ENCODE data around the gene SIRT4. TPM values are rescaled to one million over a fixed set of nuclear protein-coding genes. Genes with fewer than 3 reads are reported as not detected.

The SIRT4 gene
- total RNA-seq, 4 donors from 2014 or later: 1.8 to 4.4 (median 3.6) TPM

DNA sequence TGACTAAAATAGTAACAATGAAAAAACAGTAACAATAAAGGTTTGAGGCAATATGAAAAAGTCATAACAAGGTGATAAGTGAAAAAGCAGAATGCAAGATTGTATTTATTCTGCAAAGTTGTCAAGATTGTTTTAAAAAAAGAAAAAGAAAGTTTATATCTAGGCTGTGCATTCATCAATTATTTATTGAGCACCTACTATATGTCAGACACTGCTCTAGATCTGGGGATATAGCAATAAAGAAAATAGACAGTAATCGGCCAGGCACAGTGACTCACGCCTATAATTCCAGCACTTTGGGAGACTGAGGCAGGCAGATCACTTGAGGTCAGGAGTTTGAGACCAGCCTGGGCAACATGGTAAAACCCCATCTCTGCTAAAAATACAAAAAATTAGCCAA is 21.7 kb downstream of the SIRT4 start:
- H3K4me1 ChIP-seq: peaks cover 10% of the 10 kb centered on the region
- no peak for DNase-seq (ENCODE audit: low spot score in 2 of 2)
- no peaks in the 10 kb centered on the region for H3K36me3 ChIP-seq
- H3K27ac ChIP-seq: no peak overlapping the region
- TF ChIP-seq POLR2A (IDR thresholded peaks at IDR 0.05) (no peak), EP300 (IDR thresholded peaks at IDR 0.05) (no peak), CTCF (IDR thresholded peaks at IDR 0.05) (no peak), POLR2AphosphoS5 (IDR thresholded peaks at IDR 0.05) (no peak)
- no peaks in the 10 kb centered on the region for H3K9me3 ChIP-seq
- no peaks in the 10 kb centered on the region for H3K27me3 ChIP-seq
- 88% methylated on average over 2 of the region's 2 CpGs for WGBS
- H3K4me3 ChIP-seq: no peak overlapping the region

GRCh38 chr12:120324841-120325417 is 22.8 kb downstream of the SIRT4 start:
- Histone ChIP-seq H3K27me3 (no peaks in the 10 kb centered on the region), H3K4me1 (peaks cover 10% of the 10 kb centered on the region), H3K27ac (no peak overlapping the region), H3K4me3 (no peak overlapping the region), H3K9me3 (no peaks in the 10 kb centered on the region), H3K36me3 (no peaks in the 10 kb centered on the region)
- no peak for TF ChIP-seq CTCF (IDR thresholded peaks at IDR 0.05)
- TF ChIP-seq EP300 (IDR thresholded peaks at IDR 0.05): no peak
- TF ChIP-seq POLR2A (IDR thresholded peaks at IDR 0.05): no peak
- no peak for TF ChIP-seq POLR2AphosphoS5 (IDR thresholded peaks at IDR 0.05)
- WGBS: 69% methylated on average over 9 of the region's 9 CpGs
- DNase-seq (ENCODE audit: low spot score in 2 of 2): no peak

DNA sequence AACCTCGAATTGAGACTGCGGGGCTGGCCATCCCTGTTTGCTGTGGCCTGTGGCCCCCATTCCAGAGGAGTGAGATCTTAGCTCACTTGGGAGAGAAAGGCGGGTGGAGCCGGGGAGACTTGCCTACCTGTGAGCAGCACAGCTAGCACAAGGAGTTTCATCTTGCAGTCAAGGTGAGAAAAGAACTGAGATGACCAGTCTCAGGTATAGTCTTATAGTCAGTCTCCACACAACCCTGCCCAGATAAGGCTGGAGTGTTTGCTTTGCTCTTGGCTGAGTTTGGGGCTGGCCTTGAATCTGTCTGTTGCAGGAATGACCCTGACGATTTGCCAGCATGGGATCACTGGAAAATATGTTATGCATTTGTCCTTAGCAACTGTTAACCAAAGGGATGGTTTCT is 25.5 kb downstream of the SIRT4 start, which contains the start of gene PLA2G1B:
Gene PLA2G1B (minus strand): TSS at position 187 of the 400 bp plus-strand sequence. CDS start 26 bp downstream, at position 161.
- no peaks in the 10 kb centered on the region for H3K9me3 ChIP-seq
- H3K27ac ChIP-seq: no peak within 1 kb of the TSS
- TF ChIP-seq POLR2A (IDR thresholded peaks at IDR 0.05) (no peak), EP300 (IDR thresholded peaks at IDR 0.05) (no peak), POLR2AphosphoS5 (IDR thresholded peaks at IDR 0.05) (no peak), CTCF (IDR thresholded peaks at IDR 0.05) (no peak)
- H3K36me3 ChIP-seq: no peaks in the 10 kb centered on the region
- 41% methylated on average over 5 of the region's 5 CpGs for WGBS
- peaks cover 10% of the 10 kb centered on the region for H3K4me1 ChIP-seq
- no peak for DNase-seq (ENCODE audit: low spot score in 2 of 2)
- H3K4me3 ChIP-seq: no peak within 1 kb of the TSS
- H3K27me3 ChIP-seq: no peaks in the 10 kb centered on the region

DNA sequence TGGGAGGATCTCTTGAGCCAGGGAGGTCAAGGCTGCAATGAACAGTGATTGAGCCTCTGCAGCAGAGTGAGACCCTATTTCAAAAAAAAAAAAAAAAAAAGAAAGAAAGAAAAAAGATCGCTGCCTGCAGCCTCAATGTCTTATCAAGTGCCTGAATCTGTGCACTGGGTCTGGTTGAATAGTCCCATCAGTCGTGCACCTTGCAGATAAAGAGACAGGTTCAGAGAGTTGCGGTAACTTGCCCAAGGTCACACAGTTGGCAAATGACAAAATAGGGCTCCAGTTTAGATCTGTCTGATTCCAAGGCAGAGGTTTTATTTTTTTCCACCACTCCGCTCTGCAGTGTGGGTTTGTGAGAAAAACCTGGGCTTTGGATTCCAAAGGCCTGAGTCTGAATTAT is 26.1 kb downstream of the SIRT4 start:
- peaks cover 10% of the 10 kb centered on the region for H3K4me1 ChIP-seq
- H3K36me3 ChIP-seq: no peaks in the 10 kb centered on the region
- WGBS: 83% methylated on average over 4 of the region's 4 CpGs
- no peak overlapping the region for H3K27ac ChIP-seq
- no peak for TF ChIP-seq EP300 (IDR thresholded peaks at IDR 0.05)
- TF ChIP-seq POLR2A (IDR thresholded peaks at IDR 0.05): no peak
- no peak for TF ChIP-seq CTCF (IDR thresholded peaks at IDR 0.05)
- TF ChIP-seq POLR2AphosphoS5 (IDR thresholded peaks at IDR 0.05): no peak
- no peak for DNase-seq (ENCODE audit: low spot score in 2 of 2)
- H3K9me3 ChIP-seq: no peaks in the 10 kb centered on the region
- no peaks in the 10 kb centered on the region for H3K27me3 ChIP-seq
- no peak overlapping the region for H3K4me3 ChIP-seq

GRCh38 chr12:120331390-120331789 is 29.3 kb downstream of the SIRT4 start:
- H3K36me3 ChIP-seq: no peaks in the 10 kb centered on the region
- no peaks in the 10 kb centered on the region for H3K27me3 ChIP-seq
- 45% methylated on average over 3 of the region's 3 CpGs for WGBS
- DNase-seq (ENCODE audit: low spot score in 2 of 2): no peak
- H3K4me3 ChIP-seq: no peak overlapping the region
- no peaks in the 10 kb centered on the region for H3K4me1 ChIP-seq
- H3K27ac ChIP-seq: no peak overlapping the region
- TF ChIP-seq CTCF (IDR thresholded peaks at IDR 0.05) (no peak), EP300 (IDR thresholded peaks at IDR 0.05) (no peak), POLR2AphosphoS5 (IDR thresholded peaks at IDR 0.05) (no peak), POLR2A (IDR thresholded peaks at IDR 0.05) (no peak)
- H3K9me3 ChIP-seq: no peaks in the 10 kb centered on the region

Measured in suprapubic skin (tissue), 4 donors.